GM12878 (cell line): Measurements from ENCODE around the gene PEX12. TPM values are rescaled to one million over a fixed set of nuclear protein-coding genes. Genes with fewer than 3 reads are reported as not detected.

Experiments used
- ATAC-seq: fragments of 200-7000 bp; cut with Tn5 transposase; 3 replicates; pipeline ENCODE4 v1.9.1; 2020; ENCODE audit warnings: mild to moderate bottlenecking, moderate library complexity
- BruUV-seq: library from RNA; stranded (reverse); fragments of 400-500 nt; replicated peaks from 2 replicates; lab custom pipeline; 2021; lab: Mats Ljungman, UMichigan
- CTCF ChIA-PET: fragments of 300-600 bp; sonication (Branson Sonifier 250); formaldehyde crosslinking; extraction: SDS; loops from one replicate; lab custom pipeline; 2021; ENCODE audit warnings: inconsistent platforms; lab: Yijun Ruan, JAX
- POLR2A ChIA-PET: fragments of 350-600 bp; formaldehyde crosslinking; extraction: SDS; loops from one replicate; lab custom pipeline; 2021; ENCODE audit warnings: inconsistent platforms; lab: Charles Lee
- RAD21 ChIA-PET: fragments of 300-600 bp; sonication (Branson Sonifier 250); formaldehyde crosslinking; loops from one replicate; lab custom pipeline; 2023; ENCODE audit warnings: antibody characterized with exemption; ENCODE audit not compliant: unreplicated experiment; lab: Charles Lee
- SMC1A ChIA-PET: fragments of 300-600 bp; sonication (Branson Sonifier 250); formaldehyde crosslinking; loops from one replicate; lab custom pipeline; 2023; ENCODE audit not compliant: unreplicated experiment, uncharacterized antibody; lab: Charles Lee
- DNase-seq: peaks from one replicate; pipeline ENCODE4 v3.0.0-alpha.2; 2011; ENCODE audit warnings: low read depth, low spot score
- FAIRE-seq: peaks from 3 replicates; lab custom pipeline; 2011; peaks lifted over from hg19 to GRCh38; lab: Jason Lieb, UNC
- H2AFZ ChIP-seq: 2 replicates; pipeline ENCODE4 v1.6.0; 2011; ENCODE audit warnings: low read depth, low read length, control low read depth; ENCODE audit not compliant: control insufficient read depth
- H3K27ac ChIP-seq: 2 replicates; pipeline ENCODE4 v1.5.1; 2011; ENCODE audit warnings: control low read depth; ENCODE audit not compliant: control insufficient read depth, insufficient read depth
- H3K27me3 ChIP-seq, 2 experiments: replicated peaks in 1 of 2; 2 replicates each; pipeline versions ENCODE4 v1.6.0 to v1.6.1; 2011; ENCODE audit warnings: low read length in 1 of 2; ENCODE audit not compliant: control insufficient read depth in 2 of 2, insufficient read depth in 2 of 2
- H3K36me3 ChIP-seq, 2 experiments: 2 replicates each; pipeline ENCODE4 v1.5.1; 2011; ENCODE audit warnings: low read length in 1 of 2; ENCODE audit not compliant: control insufficient read depth in 2 of 2, insufficient read depth in 2 of 2
- H3K4me1 ChIP-seq: 2 replicates; pipeline ENCODE4 v1.6.1; 2011; ENCODE audit warnings: mild to moderate bottlenecking, low read length, moderate library complexity, mixed read lengths; ENCODE audit not compliant: control insufficient read depth, insufficient read depth
- H3K4me2 ChIP-seq: 2 replicates; pipeline ENCODE4 v1.6.0; 2011; ENCODE audit warnings: control low read depth; ENCODE audit not compliant: control insufficient read depth, insufficient read depth
- H3K4me3 ChIP-seq: fragments of 200-600 bp; sonication (generic); 2 replicates; pipeline ENCODE4 v1.5.1; 2016
- H3K79me2 ChIP-seq: 2 replicates; pipeline ENCODE4 v1.6.0; 2011; ENCODE audit warnings: low read length; ENCODE audit not compliant: control insufficient read depth, insufficient read depth
- H3K9ac ChIP-seq: 2 replicates; pipeline ENCODE4 v1.8.0; 2011; ENCODE audit warnings: low read length, control low read depth, mixed read lengths; ENCODE audit not compliant: control insufficient read depth, insufficient read depth
- H3K9me3 ChIP-seq: replicated peaks from 3 replicates; pipeline ENCODE4 v1.5.1; 2011; ENCODE audit warnings: mild to moderate bottlenecking, low read length; ENCODE audit not compliant: control insufficient read depth, insufficient read depth
- H4K20me1 ChIP-seq: 2 replicates; pipeline ENCODE4 v1.6.0; 2011; ENCODE audit not compliant: control insufficient read depth, insufficient read depth
- CEBPB ChIP-seq, 2 experiments: fragments of 150-350 bp in 1 of 2; IDR thresholded peaks; 2 replicates each; pipeline ENCODE4 v1.6.1; 2012 to 2014; ENCODE audit warnings: low read depth in 2 of 2, low read length in 2 of 2, borderline replicate concordance in 1 of 2, inconsistent platforms in 1 of 2
- CHD4 ChIP-seq: fragments of 200-600 bp; sonication (generic); IDR thresholded peaks from 2 replicates; pipeline ENCODE4 v1.6.1; 2016; ENCODE audit warnings: mild to moderate bottlenecking
- E2F8 ChIP-seq: fragments of 450-650 bp; IDR thresholded peaks from 2 replicates; pipeline ENCODE4 v1.6.1; 2018; ENCODE audit warnings: mild to moderate bottlenecking, low read depth, moderate library complexity; ENCODE audit not compliant: partially characterized antibody
- ETV6 ChIP-seq, 2 experiments: fragments of 450-650 bp in 1 of 2; IDR thresholded peaks in 1 of 2; conservative IDR thresholded peaks in 1 of 2; 2 replicates each; pipeline ENCODE4 v1.6.1; 2014; ENCODE audit warnings: antibody characterized with exemption in 1 of 2, borderline replicate concordance in 1 of 2, low read depth in 1 of 2, mild to moderate bottlenecking in 1 of 2, moderate library complexity in 1 of 2
- EZH2 ChIP-seq: IDR thresholded peaks from 2 replicates; pipeline ENCODE4 v1.6.1; 2012; ENCODE audit warnings: low read depth, mild to moderate bottlenecking, control low read depth, inconsistent platforms, low read length, borderline replicate concordance; ENCODE audit not compliant: control insufficient read depth
- IRF3 ChIP-seq: fragments of 450-650 bp; IDR thresholded peaks from 2 replicates; pipeline ENCODE4 v1.6.1; 2014; ENCODE audit warnings: mild to moderate bottlenecking
- KDM1A ChIP-seq: fragments of 200-600 bp; sonication (generic); IDR thresholded peaks from 2 replicates; pipeline ENCODE4 v1.6.1; 2016; ENCODE audit warnings: borderline replicate concordance
- MEF2B ChIP-seq: fragments of 450-650 bp; IDR thresholded peaks from 2 replicates; pipeline ENCODE4 v1.6.1; 2018; ENCODE audit warnings: mild to moderate bottlenecking, moderate library complexity; ENCODE audit not compliant: partially characterized antibody, poor library complexity, severe bottlenecking
- NR2C2 ChIP-seq: IDR thresholded peaks from 2 replicates; pipeline ENCODE4 v1.6.1; 2011; ENCODE audit warnings: borderline replicate concordance, low read depth; ENCODE audit not compliant: control insufficient read depth, insufficient read length
- PAX8 ChIP-seq: fragments of 450-650 bp; IDR thresholded peaks from 2 replicates; pipeline ENCODE4 v1.6.1; 2017; ENCODE audit warnings: mild to moderate bottlenecking, moderate library complexity
- PML ChIP-seq: IDR thresholded peaks from 2 replicates; pipeline ENCODE4 v1.6.1; 2012; ENCODE audit warnings: low read length, inconsistent platforms
- RFX5 ChIP-seq: IDR thresholded peaks from 2 replicates; pipeline ENCODE4 v1.6.1; 2011; ENCODE audit warnings: low read depth, low read length, improper control_type of control experiment
- SP1 ChIP-seq: IDR thresholded peaks from one replicate; pipeline ENCODE4 v1.6.1; 2011; ENCODE audit warnings: low read depth, low read length
- TCF12 ChIP-seq: IDR thresholded peaks from 2 replicates; pipeline ENCODE4 v1.6.1; 2011; ENCODE audit warnings: low read depth, mild to moderate bottlenecking, low read length
- USF1 ChIP-seq: IDR thresholded peaks from 2 replicates; pipeline ENCODE4 v1.6.1; 2011; ENCODE audit warnings: borderline replicate concordance, low read depth, mild to moderate bottlenecking, moderate library complexity, mixed read lengths, low read length; ENCODE audit not compliant: insufficient read depth; ENCODE audit errors: extremely low read length
- WRNIP1 ChIP-seq: IDR thresholded peaks from 2 replicates; pipeline ENCODE4 v1.6.1; 2011; ENCODE audit warnings: low read depth, low read length, improper control_type of control experiment, borderline replicate concordance
- ZNF274 ChIP-seq: IDR thresholded peaks from one replicate; pipeline ENCODE4 v1.8.0; 2011; ENCODE audit not compliant: insufficient read length, insufficient read depth
- WGBS: methylation state at CpG from one replicate; pipeline ENCODE4 v1.1.6; 2016; ENCODE audit warnings: low lambda C conversion rate; ENCODE audit not compliant: insufficient replicate concordance, insufficient coverage; ENCODE audit errors: missing lambda C conversion rate; 5-methylcytosine and 5-hydroxymethylcytosine counted together
- in situ Hi-C: fragments of 300-500 bp; cut with MboI; formaldehyde crosslinking; loops from 9 replicates; pipeline ENCODE4 v1.14.3; 2018; ENCODE audit warnings: mixed read lengths
- intact Hi-C: fragments of 100-400 bp; cut with micrococcal nuclease; formaldehyde crosslinking; loops from one replicate; pipeline ENCODE4 v1.14.2; 2022; ENCODE audit not compliant: unreplicated experiment
- polyA plus RNA-seq, 11 experiments: library from polyadenylated mRNA; depleted of rRNA in 4 of 11; unstranded in 6 of 11; stranded (reverse) in 5 of 11; fragments of >200 nt; fragmentation: Nextera tagmentation in 4 of 11; fragmentation: Illumina TruSeq in 1 of 11; extraction: Ambion mirVana in 4 of 11; extraction: Trizol in 1 of 11; gene quantifications; 1 replicate in 1 of 11; 2 replicates in 10 of 11; pipeline versions ENCODE4 v1.2.1 to v1.2.3, GENCODE V29; 2011 to 2016; ENCODE audit warnings: inconsistent platforms in 2 of 11, missing spikeins in 2 of 11, low read depth in 1 of 11
- total RNA-seq, 4 experiments: library from RNA; depleted of rRNA in 3 of 4; stranded (reverse); fragments of >200 nt in 3 of 4; fragmentation: Illumina TruSeq in 1 of 4; extraction: Trizol in 1 of 4; gene quantifications; 2 replicates each; pipeline versions ENCODE4 v1.2.1 to v1.2.3, GENCODE V29; 2013 to 2021

PEX12 gene
- total and polyA plus RNA-seq, 10 of the 15 experiments (the other 5 are each of a cell fraction or from before 2014, with no cell fraction given), result 2.9 to 15.8 (median 4.6) TPM

GRCh38 chr17:35618628-35619027 is 40.3 kb upstream of the PEX12 start (continued):
- TF ChIP-seq NR2C2 (no peak), CEBPB (IDR thresholded peaks at IDR 0.05; ENCODE audit: borderline replicate concordance in 1 of 2, low read depth in 2 of 2, low read length in 2 of 2) (no peak)
- TF ChIP-seq, all 136 proteins: peak for 0

GRCh38 chr17:35617505-35617904 is 39.1 kb upstream of the PEX12 start:
- ATAC-seq (no peak), DNase-seq (no peak), FAIRE-seq (no peak)
- Histone ChIP-seq H3K4me3 (no peak overlapping the region), H4K20me1 (no peaks in the 10 kb centered on the region), H3K9ac (no peak overlapping the region), H2AFZ (no peak overlapping the region), H3K79me2 (no peaks in the 10 kb centered on the region), H3K4me1 (peaks cover 3% of the 10 kb centered on the region; the same call in 1 of the 2 replicates), H3K9me3 (no peaks in the 10 kb centered on the region), H3K27me3 (no peaks in the 10 kb centered on the region), H3K36me3 (no peaks in the 10 kb centered on the region; a peak in 1 of 4 replicates), H3K4me2 (no peak overlapping the region), H3K27ac (no peak overlapping the region; the same call in 1 of the 2 replicates)
- in situ Hi-C loops (no loop called here), intact Hi-C loops (no loop called here)
- no TSS peak for BruUV-seq
- ChIA-PET SMC1A (interaction anchor here (0.8 to 0.9 kb wide), 2 partner anchors 10 to 12 kb away, joined by 3 to 4 read pairs; no protein-coding TSS in a partner anchor), RAD21 (no interaction called here), CTCF (interaction anchor here (0.8 to 1.2 kb wide), 3 partner anchors 10 to 305 kb away, joined by 3 read pairs; no protein-coding TSS in a partner anchor), POLR2A (interaction anchor here (0.6 kb wide), 1 partner anchor 474 kb away, joined by 3 read pairs; no protein-coding TSS in a partner anchor)
- WGBS, result 98% methylated on average over 2 of the region's 2 CpGs
- no peak for TF ChIP-seq KDM1A
- no peak for TF ChIP-seq IRF3
- no peak for TF ChIP-seq MEF2B
- TF ChIP-seq RFX5, result no peak
- no peak for TF ChIP-seq TCF12
- TF ChIP-seq EZH2, result no peak
- TF ChIP-seq PML, result no peak
- TF ChIP-seq E2F8, result no peak
- TF ChIP-seq ETV6 (conservative IDR thresholded peaks at IDR 0.05 in 1 of 2, IDR thresholded peaks at IDR 0.05 in 1 of 2; ENCODE audit: borderline replicate concordance in 1 of 2, low read depth in 1 of 2), result no peak
- TF ChIP-seq WRNIP1, result no peak
- no peak for TF ChIP-seq PAX8
- TF ChIP-seq ZNF274, result no peak
- no peak for TF ChIP-seq USF1
- TF ChIP-seq CHD4, result no peak
- no peak for TF ChIP-seq SP1
